HCT116 (cell line): Measurements from ENCODE around the gene SLC12A5. TPM values are rescaled to one million over a fixed set of nuclear protein-coding genes. Genes with fewer than 3 reads are reported as not detected.

ENCODE experiments used
- ATAC-seq: fragments of 200-7000 bp; cut with Tn5 transposase; 2 replicates; pipeline ENCODE4 v1.9.1; 2020; ENCODE audit warnings: mild to moderate bottlenecking, moderate library complexity
- BruUV-seq: library from RNA; stranded (reverse); fragments of 400-500 nt; replicated peaks from 2 replicates; lab custom pipeline; 2021; lab: Mats Ljungman, UMichigan
- CTCF ChIA-PET: fragments of 300-600 bp; sonication (Branson Sonifier 250); formaldehyde crosslinking; loops from one replicate; lab custom pipeline; 2021; ENCODE audit warnings: antibody characterized with exemption; lab: Charles Lee
- POLR2A ChIA-PET: fragments of 300-600, 350-600 bp; sonication (Branson Sonifier 250); formaldehyde crosslinking; loops from one replicate; lab custom pipeline; 2021; ENCODE audit warnings: antibody characterized with exemption; lab: Charles Lee
- RAD21 ChIA-PET, 2 experiments: fragments of 300-600 bp; sonication (Branson Sonifier 250); formaldehyde crosslinking; loops; one replicate each; lab custom pipeline; 2023; ENCODE audit warnings: low total read pairs in 2 of 2; ENCODE audit not compliant: uncharacterized antibody in 2 of 2, unreplicated experiment in 2 of 2, low non-redundant PET in 1 of 2; lab: Charles Lee
- DNase-seq: peaks from one replicate; pipeline ENCODE4 v3.0.0-alpha.2; 2010; ENCODE audit warnings: low read depth, low spot score
- H2AFZ ChIP-seq: fragments of 200-600 bp; shearing (Covaris generic), sonication (generic); 2 replicates; pipeline ENCODE4 v1.6.1; 2017; ENCODE audit warnings: low read depth, mixed run types, mixed read lengths, antibody characterized with exemption, low read length; ENCODE audit not compliant: poor library complexity, severe bottlenecking
- H3K27ac ChIP-seq: 2 replicates; pipeline ENCODE4 v1.5.1; 2012; ENCODE audit warnings: low read depth, low read length
- H3K27me3 ChIP-seq: fragments of 200-600 bp; sonication (generic); 2 replicates; pipeline ENCODE4 v1.6.1; 2016; ENCODE audit warnings: mixed run types, low read length, mixed read lengths; ENCODE audit not compliant: insufficient read depth
- H3K36me3 ChIP-seq, 2 experiments: fragments of 200-500 bp in 1 of 2; fragments of 200-600 bp in 1 of 2; sonication (Bioruptor generic) in 1 of 2; sonication (generic) in 1 of 2; 2 replicates each; pipeline versions ENCODE4 v1.5.1 to v1.6.1; 2014 to 2016; ENCODE audit warnings: low read length in 2 of 2, inconsistent platforms in 1 of 2, mixed read lengths in 1 of 2, mixed run types in 1 of 2; ENCODE audit not compliant: insufficient read depth in 2 of 2, control insufficient read depth in 1 of 2
- H3K4me1 ChIP-seq, 2 experiments: fragments of 200-600 bp in 1 of 2; sonication (generic) in 1 of 2; 2 replicates each; pipeline versions ENCODE4 v1.5.1 to v1.6.1; 2012 to 2017; ENCODE audit warnings: low read length in 2 of 2, inconsistent platforms in 1 of 2, mild to moderate bottlenecking in 1 of 2, mixed read lengths in 1 of 2, mixed run types in 1 of 2, moderate library complexity in 1 of 2; ENCODE audit not compliant: insufficient read depth in 2 of 2, control insufficient read depth in 1 of 2
- H3K4me2 ChIP-seq: fragments of 200-600 bp; sonication (generic); 2 replicates; pipeline ENCODE4 v1.6.1; 2017; ENCODE audit warnings: mixed run types, low read length, mixed read lengths
- H3K4me3 ChIP-seq, 2 experiments: fragments of 200-600 bp in 1 of 2; sonication (generic) in 1 of 2; replicated peaks in 1 of 2; 2 replicates each; pipeline ENCODE4 v1.5.1; 2011 to 2016; ENCODE audit warnings: low read length in 2 of 2, control low read depth in 1 of 2, low read depth in 1 of 2, mild to moderate bottlenecking in 1 of 2, mixed read lengths in 1 of 2, mixed run types in 1 of 2
- H3K79me2 ChIP-seq: fragments of 200-600 bp; sonication (generic); 2 replicates; pipeline ENCODE4 v1.6.1; 2017; ENCODE audit warnings: mild to moderate bottlenecking, mixed run types, low read length, moderate library complexity, mixed read lengths; ENCODE audit not compliant: insufficient read depth
- H3K9ac ChIP-seq: fragments of 200-600 bp; sonication (generic); 2 replicates; pipeline ENCODE4 v1.6.1; 2016; ENCODE audit warnings: low read length, mixed read lengths
- H3K9me2 ChIP-seq: fragments of 200-600 bp; sonication (generic), shearing (Covaris generic); 2 replicates; pipeline ENCODE4 v1.6.1; 2017; ENCODE audit warnings: mixed run types, mild to moderate bottlenecking, moderate library complexity; ENCODE audit not compliant: insufficient read depth
- H3K9me3 ChIP-seq, 2 experiments: fragments of 200-500 bp in 1 of 2; fragments of 200-600 bp in 1 of 2; sonication (Bioruptor generic) in 1 of 2; sonication (generic) in 1 of 2; 2 replicates each; pipeline ENCODE4 v1.6.1; 2014 to 2017; ENCODE audit warnings: low read length in 2 of 2, mixed read lengths in 2 of 2, inconsistent platforms in 1 of 2, low read depth in 1 of 2, mild to moderate bottlenecking in 1 of 2, mixed run types in 1 of 2, moderate library complexity in 1 of 2; ENCODE audit not compliant: control insufficient read depth in 1 of 2, insufficient read depth in 1 of 2
- H4K20me1 ChIP-seq: fragments of 200-600 bp; sonication (generic), shearing (Covaris generic); 2 replicates; pipeline ENCODE4 v1.6.1; 2017; ENCODE audit warnings: mixed run types, mild to moderate bottlenecking, moderate library complexity; ENCODE audit not compliant: insufficient read depth
- CBX3 ChIP-seq: IDR thresholded peaks from 2 replicates; pipeline ENCODE4 v1.6.1; 2012; ENCODE audit warnings: low read depth
- CEBPB ChIP-seq: IDR thresholded peaks from 2 replicates; pipeline ENCODE4 v1.6.1; 2012; ENCODE audit warnings: low read depth
- EGR1 ChIP-seq: IDR thresholded peaks from 2 replicates; pipeline ENCODE4 v1.6.1; 2012; ENCODE audit warnings: low read depth
- ELF1 ChIP-seq: IDR thresholded peaks from 2 replicates; pipeline ENCODE4 v1.6.1; 2012; ENCODE audit warnings: low read depth, borderline replicate concordance
- EZH2 ChIP-seq: fragments of 200-600 bp; sonication (generic); IDR thresholded peaks from 2 replicates; pipeline ENCODE4 v1.6.1; 2017; ENCODE audit warnings: antibody characterized with exemption, mixed run types
- EZH2phosphoT487 ChIP-seq: fragments of 200-600 bp; IDR thresholded peaks from 2 replicates; pipeline ENCODE4 v1.6.1; 2018; ENCODE audit warnings: antibody characterized with exemption, borderline replicate concordance
- POLR2AphosphoS5 ChIP-seq: IDR thresholded peaks from 2 replicates; pipeline ENCODE4 v1.6.1; 2011; ENCODE audit warnings: mild to moderate bottlenecking, low read depth, low read length, moderate library complexity
- SP1 ChIP-seq: IDR thresholded peaks from 2 replicates; pipeline ENCODE4 v1.6.1; 2012; ENCODE audit warnings: low read depth
- SRF ChIP-seq: IDR thresholded peaks from 2 replicates; pipeline ENCODE4 v1.6.1; 2012; ENCODE audit warnings: low read depth
- YY1 ChIP-seq: IDR thresholded peaks from 2 replicates; pipeline ENCODE4 v1.6.1; 2011; ENCODE audit warnings: low read length, low read depth, moderate library complexity, mild to moderate bottlenecking; ENCODE audit not compliant: insufficient replicate concordance; ENCODE audit errors: extremely low read depth
- ZNF274 ChIP-seq: fragments of 200-500 bp; sonication (Bioruptor generic); IDR thresholded peaks from 2 replicates; pipeline ENCODE4 v1.6.1; 2014; ENCODE audit warnings: mild to moderate bottlenecking, low read depth, low read length, inconsistent platforms
- intact Hi-C: fragments of 100-400 bp; cut with micrococcal nuclease; formaldehyde crosslinking; loops from 2 replicates; pipeline ENCODE4 v1.10.0; 2022
- total RNA-seq: library from RNA; stranded (reverse); gene quantifications from one replicate; pipeline ENCODE4 v1.2.1, GENCODE V29; 2021; ENCODE audit not compliant: unreplicated experiment
- TF ChIP-seq, protein P1 (sequence below), 3 experiments: fragments of 200-600 bp in 1 of 3; sonication (generic) in 1 of 3; IDR thresholded peaks in 2 of 3; conservative IDR thresholded peaks in 1 of 3; 2 replicates each; pipeline ENCODE4 v1.5.1; 2012 to 2017; ENCODE audit warnings: low read depth in 2 of 3, low read length in 2 of 3, antibody characterized with exemption in 1 of 3, borderline replicate concordance in 1 of 3, control low read depth in 1 of 3, mild to moderate bottlenecking in 1 of 3, mixed read lengths in 1 of 3, mixed run types in 1 of 3, moderate library complexity in 1 of 3; ENCODE audit not compliant: insufficient read depth in 1 of 3

SLC12A5 gene
- total RNA-seq, 1 experiment from 2014 or later = 1.9 TPM

DNA sequence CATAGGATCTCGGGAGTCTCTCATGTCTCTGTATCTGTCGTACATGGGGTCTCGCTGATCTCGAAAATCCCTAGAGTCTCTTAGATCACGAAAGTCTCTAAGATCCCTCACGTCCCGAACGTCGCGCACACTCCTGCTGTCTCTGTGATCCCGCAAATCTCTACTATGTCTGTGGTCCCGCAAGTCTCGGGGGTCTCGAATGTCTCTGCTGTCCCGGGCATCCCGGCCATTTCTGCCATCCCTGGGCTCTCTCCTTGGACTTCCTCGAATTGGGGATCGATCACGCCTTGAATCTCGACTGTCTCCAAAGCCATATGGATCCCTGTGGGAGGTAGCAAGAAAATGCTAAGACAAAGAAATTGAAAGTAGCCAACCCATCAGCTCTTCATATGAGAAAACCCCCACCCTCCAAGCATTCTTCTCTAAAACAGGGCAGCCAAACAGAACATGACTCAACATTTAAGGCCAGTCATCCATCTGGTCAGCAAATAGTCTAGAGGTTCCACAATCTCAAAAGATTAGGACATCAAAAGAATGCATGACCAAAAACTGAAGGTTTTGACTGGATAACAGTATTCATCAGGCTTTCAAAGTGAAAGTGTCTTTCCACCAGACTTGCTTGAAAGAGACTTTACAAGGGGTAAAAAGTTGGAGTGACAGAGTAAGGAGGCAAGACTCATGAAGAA, 41.3 kb downstream of the SLC12A5 start:
- RAD21 ChIA-PET = no interaction called here
- POLR2A ChIA-PET = no interaction called here
- ATAC-seq = no peak

DNA sequence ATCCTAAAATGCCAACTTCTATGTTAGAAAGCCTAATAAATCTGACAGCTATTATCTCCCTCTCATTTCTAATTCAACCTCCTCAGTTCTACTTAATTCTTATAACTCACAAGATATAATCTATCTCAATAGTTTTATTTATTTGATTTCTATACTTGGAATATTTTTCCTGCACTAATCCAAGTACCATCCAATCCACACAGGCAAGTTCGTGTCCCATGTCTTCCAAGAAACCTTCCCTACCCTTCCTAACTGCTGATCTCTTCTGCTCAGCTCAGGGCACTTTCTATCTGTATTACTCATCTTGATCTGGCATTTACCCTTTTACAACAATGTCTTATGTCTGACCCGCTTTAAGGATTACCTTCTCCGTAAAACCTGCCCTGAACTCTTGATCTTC, 42.6 kb downstream of the SLC12A5 start:
- H3K4me1 ChIP-seq = no peaks in the 10 kb centered on the region
- TF ChIP-seq POLR2AphosphoS5 (no peak), ELF1 (no peak), CBX3 (no peak), YY1 (no peak), CEBPB (no peak), EGR1 (no peak), SRF (no peak), EZH2 (no peak), ZNF274 (no peak), SP1 (no peak)
- H3K27ac ChIP-seq = no peak overlapping the region
- ChIA-PET CTCF (no interaction called here), POLR2A (no interaction called here), RAD21 (no interaction called here)
- H4K20me1 ChIP-seq = no peaks in the 10 kb centered on the region
- peaks cover 40 to 41% of the 10 kb centered on the region in 2 experiments for H3K36me3 ChIP-seq
- H2AFZ ChIP-seq = no peak overlapping the region
- no peaks in the 10 kb centered on the region for H3K27me3 ChIP-seq
- no peak for ATAC-seq
- no peak overlapping the region for H3K4me3 ChIP-seq
- no peaks in the 10 kb centered on the region for H3K9me2 ChIP-seq
- intact Hi-C loops = no loop called here
- H3K9ac ChIP-seq = no peak overlapping the region
- H3K9me3 ChIP-seq = no peaks in the 10 kb centered on the region
- no peak overlapping the region for H3K4me2 ChIP-seq
- DNase-seq = no peak
- BruUV-seq = no TSS peak
- H3K79me2 ChIP-seq = peaks cover 11% of the 10 kb centered on the region; the same call in 1 of the 2 replicates

More for the DNA sequence above, 41.3 kb downstream of the SLC12A5 start:
- no peaks in the 10 kb centered on the region for H3K4me1 ChIP-seq
- H3K9ac ChIP-seq = no peak overlapping the region
- no peaks in the 10 kb centered on the region for H3K9me3 ChIP-seq
- CTCF ChIA-PET = no interaction called here
- no peak overlapping the region for H3K27ac ChIP-seq
- H3K79me2 ChIP-seq = peaks cover 7% of the 10 kb centered on the region; the same call in 1 of the 2 replicates
- H4K20me1 ChIP-seq = no peaks in the 10 kb centered on the region
- intact Hi-C loops = no loop called here
- no peak overlapping the region for H3K4me2 ChIP-seq
- H3K27me3 ChIP-seq = no peaks in the 10 kb centered on the region
- no peak overlapping the region for H3K4me3 ChIP-seq
- no peak for DNase-seq
- TF ChIP-seq EZH2phosphoT487 = no peak
- TF ChIP-seq POLR2AphosphoS5 = no peak
- no peak for TF ChIP-seq ELF1
- TF ChIP-seq, protein P1, sequence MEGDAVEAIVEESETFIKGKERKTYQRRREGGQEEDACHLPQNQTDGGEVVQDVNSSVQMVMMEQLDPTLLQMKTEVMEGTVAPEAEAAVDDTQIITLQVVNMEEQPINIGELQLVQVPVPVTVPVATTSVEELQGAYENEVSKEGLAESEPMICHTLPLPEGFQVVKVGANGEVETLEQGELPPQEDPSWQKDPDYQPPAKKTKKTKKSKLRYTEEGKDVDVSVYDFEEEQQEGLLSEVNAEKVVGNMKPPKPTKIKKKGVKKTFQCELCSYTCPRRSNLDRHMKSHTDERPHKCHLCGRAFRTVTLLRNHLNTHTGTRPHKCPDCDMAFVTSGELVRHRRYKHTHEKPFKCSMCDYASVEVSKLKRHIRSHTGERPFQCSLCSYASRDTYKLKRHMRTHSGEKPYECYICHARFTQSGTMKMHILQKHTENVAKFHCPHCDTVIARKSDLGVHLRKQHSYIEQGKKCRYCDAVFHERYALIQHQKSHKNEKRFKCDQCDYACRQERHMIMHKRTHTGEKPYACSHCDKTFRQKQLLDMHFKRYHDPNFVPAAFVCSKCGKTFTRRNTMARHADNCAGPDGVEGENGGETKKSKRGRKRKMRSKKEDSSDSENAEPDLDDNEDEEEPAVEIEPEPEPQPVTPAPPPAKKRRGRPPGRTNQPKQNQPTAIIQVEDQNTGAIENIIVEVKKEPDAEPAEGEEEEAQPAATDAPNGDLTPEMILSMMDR (IDR thresholded peaks at IDR 0.05 in 2 of 3, conservative IDR thresholded peaks at IDR 0.05 in 1 of 3; ENCODE audit: borderline replicate concordance in 1 of 3, insufficient read depth in 1 of 3, low read depth in 2 of 3, low read length in 2 of 3) = no peak
- no peak overlapping the region for H2AFZ ChIP-seq
- peaks cover 46 to 52% of the 10 kb centered on the region in 2 experiments for H3K36me3 ChIP-seq
- no peaks in the 10 kb centered on the region for H3K9me2 ChIP-seq
- no TSS peak for BruUV-seq
